8988T (cell line): ENCODE results near the gene CHST2.

ENCODE experiments used
- DNase-seq: peaks from one replicate; pipeline ENCODE4 v3.0.0; 2011

Gene CHST2

DNA sequence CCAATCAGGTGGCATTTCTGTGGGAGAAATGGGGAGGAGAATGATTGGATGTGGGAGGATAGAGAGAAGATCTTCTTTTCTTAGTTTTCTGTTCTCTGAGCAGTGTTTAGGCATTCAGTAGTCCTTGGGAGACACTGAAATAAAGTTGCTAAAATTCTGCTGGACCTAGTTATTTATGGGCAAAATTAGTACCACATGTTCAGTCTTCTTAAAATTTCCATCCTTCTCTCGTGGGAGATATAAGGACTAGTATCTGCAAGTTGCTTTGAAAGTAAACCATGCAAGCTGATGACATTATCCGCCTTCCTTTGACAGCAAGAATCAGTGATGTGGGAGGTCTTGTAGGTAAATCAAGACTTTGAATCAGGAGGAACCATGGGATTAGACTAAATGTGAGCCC, 19.9 kb upstream of the CHST2 start:
- no peak for DNase-seq

DNA sequence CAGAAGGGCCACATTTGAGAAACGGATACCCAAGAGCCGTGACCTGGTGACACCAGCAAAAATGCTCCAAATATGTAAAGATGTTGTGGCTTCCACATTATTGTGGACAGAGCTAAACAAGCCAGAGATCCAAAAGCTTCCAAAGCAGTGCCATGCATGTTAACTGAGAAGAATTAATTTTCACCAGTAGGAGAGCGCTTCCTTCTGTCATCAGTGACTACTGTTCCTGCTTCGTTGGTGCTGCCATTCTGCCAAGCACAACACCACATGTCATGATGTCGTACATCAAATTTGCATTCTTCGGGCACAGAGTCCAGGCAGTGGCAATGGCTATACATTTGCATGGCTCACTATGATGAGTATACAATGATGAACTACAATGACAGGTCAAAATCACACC, 19.1 kb upstream of the CHST2 start:
- DNase-seq: no peak

DNA sequence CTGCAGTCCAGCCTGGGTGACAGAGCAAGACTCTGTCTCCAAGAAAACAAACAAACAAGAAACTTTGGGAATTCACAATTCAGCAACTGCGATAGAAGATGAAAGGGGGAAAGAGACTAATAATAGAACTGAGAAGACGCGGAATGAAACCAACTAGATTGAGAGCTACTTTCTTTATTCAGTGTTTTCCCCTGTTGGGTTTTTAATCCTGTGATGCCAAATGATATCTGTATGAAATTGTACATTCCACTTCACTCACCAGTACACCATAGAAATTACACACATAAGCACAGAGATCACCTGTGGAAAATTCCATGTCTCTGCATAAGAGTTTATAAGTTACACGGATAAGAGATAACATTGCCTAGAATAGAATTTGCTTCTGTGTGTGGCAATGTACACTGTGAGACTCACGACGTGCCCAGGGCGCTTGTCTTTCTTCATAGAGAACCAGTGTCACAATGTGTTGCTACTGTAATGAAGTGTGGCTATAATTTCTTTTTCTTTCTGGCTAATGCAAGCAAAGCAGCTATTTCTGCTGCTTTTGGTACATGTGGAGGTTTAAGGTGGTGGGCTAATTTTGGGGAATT, 17.7 kb upstream of the CHST2 start:
- no peak for DNase-seq

DNA sequence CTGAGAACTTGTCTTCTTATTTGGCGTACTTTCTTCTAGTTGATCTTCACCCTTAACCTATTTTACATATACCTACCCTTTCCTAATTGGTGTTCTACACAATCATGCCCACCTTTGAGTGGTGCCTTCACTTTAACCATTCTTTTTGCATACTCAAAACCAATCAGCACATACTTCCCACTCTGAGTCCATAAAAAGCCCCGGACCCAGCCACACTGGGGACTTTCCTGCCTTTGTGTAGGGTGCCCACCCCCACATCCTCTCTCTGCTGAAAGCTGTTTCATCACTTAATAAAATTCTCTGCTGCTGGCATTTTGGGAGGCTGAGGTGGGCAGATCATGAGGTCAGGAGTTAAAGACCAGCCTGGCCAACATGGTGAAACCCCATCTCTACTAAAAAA, 15.9 kb upstream of the CHST2 start:
- DNase-seq: no peak

DNA sequence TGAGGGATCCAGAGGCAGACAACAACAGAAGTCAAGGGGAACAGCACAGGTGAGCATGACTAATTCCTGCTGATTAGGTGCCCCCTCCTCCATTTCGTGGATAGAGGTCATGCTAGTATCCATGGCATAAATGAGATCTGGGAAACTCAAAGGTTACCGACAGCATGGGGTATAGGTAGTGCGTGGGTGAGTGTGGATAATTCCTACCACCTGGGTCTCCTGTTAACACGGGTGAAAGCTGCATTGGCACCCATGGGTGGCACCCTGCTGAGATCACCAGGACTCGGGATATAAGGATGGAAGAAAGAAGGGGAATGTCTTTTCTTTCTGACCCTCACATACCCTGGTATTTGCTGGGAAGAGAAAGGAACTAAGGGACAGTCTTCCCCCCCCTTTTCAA, 14.4 kb upstream of the CHST2 start:
- DNase-seq: no peak

DNA sequence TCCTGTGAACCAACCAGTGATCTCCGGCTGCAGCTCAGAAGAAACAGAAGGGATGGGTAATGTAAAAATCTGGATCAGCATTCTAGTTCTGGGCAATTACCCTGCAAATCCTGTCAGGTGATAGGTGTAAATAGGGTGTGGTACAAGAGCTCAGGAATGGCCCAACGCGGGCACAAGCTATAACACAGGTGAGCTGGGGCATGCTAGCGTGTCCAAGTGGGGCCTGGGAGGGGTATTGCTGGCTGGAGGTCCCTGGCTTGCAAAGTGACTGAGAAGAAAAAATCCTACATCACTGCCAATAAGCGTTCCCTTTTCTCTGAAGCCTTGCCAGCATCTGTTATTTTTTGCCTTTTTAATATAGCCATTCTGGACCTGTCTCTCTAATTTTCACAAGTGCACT, 9.7 kb upstream of the CHST2 start:
- no peak for DNase-seq

DNA sequence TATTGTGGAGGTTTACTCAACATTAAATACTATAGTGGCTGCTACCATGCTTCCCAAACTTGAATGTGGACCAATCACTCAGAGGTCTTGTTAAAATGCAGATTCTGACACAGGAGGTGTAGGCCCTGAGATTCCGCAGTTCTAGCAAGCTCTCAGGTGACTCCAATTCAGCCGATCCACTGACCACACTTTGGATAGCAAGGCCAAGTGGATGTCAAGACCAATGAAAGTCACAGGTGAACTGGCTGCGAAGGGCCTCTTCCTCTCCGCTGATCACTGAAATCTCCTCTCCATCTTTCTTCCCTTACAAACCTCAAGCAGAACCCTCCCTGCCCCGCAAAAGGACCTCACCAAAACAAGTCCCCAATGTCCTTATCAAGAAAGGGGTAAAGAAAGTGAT, 9.2 kb upstream of the CHST2 start:
- no peak for DNase-seq

DNA sequence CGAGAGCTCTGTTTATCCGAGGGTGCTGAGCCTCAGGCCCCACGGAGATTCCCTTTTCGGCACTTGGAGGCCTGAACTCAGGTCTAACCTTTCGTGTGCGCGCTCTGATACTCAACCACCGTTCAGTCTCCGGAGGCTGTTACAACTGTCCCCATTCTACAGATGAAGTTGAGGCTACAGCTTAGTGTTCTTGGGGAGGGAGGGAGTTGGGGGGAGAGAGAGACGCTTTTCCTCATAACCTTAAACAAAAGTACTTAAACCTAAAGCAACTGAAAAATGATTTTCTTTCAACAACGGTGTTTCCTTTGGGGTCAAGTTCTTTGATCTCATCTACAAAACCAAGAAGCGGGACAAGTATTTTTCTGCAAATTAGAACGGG, 952 bp upstream of the CHST2 start:
- no peak for DNase-seq

DNA sequence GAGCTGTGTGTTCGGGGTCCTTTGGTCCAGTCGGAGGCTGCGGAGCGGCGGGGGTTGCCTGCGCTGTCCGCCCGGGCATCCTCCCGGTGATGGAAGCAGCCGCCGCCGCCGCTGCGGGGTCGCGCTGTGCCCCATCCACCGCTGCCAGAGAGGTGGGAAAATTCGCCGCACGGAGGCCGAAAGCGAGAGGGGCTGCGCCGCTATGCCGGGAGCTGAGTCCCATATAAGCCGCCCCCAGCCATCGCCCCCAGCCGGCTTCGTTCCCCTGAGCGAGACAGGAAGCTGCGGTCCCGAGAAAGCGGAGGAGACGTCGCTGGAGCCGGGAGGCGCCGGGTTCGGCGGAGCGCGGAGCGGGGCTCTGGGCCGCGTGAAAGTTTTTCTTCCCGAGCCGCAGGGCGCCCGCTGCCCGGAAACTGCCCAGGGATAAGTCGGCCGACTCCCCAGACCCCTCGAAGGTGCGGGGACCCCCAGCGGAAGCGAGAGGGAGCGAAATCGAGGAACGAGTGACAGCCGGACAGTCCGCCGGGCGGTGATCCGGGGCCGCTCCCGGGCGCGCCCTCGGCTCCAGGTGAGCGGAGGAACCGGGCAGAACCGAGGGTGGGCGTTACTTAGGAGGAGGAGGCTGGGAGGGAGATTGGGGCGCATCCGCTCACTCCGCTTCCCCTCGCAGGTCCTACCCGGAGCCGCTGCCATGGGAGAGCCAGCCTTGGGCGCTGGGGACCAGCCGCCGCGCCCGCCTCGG, 574 bp downstream of the CHST2 start:
- no peak for DNase-seq

DNA sequence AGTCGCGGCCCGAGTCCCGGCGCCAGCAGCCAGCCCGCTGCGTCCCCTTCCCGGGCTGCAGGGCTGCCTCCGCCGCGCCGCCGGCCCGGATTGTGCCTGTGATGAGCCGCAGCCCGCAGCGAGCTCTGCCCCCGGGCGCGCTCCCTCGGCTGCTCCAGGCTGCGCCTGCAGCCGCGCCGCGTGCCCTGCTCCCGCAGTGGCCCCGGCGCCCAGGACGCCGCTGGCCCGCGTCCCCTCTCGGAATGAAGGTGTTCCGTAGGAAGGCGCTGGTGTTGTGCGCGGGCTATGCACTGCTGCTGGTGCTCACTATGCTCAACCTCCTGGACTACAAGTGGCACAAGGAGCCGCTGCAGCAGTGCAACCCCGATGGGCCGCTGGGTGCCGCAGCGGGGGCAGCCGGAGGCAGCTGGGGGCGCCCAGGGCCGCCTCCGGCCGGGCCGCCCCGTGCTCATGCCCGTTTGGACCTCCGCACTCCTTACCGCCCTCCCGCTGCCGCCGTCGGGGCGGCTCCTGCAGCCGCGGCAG, 1.2 kb downstream of the CHST2 start:
- no peak for DNase-seq

DNA sequence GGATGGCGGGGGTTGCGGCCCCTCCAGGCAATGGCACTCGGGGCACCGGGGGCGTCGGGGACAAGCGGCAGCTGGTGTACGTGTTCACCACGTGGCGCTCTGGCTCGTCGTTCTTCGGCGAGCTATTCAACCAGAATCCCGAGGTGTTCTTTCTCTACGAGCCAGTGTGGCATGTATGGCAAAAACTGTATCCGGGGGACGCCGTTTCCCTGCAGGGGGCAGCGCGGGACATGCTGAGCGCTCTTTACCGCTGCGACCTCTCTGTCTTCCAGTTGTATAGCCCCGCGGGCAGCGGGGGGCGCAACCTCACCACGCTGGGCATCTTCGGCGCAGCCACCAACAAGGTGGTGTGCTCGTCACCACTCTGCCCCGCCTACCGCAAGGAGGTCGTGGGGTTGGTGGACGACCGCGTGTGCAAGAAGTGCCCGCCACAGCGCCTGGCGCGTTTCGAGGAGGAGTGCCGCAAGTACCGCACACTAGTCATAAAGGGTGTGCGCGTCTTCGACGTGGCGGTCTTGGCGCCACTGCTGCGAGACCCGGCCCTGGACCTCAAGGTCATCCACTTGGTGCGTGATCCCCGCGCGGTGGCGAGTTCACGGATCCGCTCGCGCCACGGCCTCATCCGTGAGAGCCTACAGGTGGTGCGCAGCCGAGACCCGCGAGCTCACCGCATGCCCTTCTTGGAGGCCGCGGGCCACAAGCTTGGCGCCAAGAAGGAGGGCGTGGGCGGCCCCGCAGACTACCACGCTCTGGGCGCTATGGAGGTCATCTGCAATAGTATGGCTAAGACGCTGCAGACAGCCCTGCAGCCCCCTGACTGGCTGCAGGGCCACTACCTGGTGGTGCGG, 1.9 kb downstream of the CHST2 start:
- peak; percentile 74 for DNase-seq

DNA sequence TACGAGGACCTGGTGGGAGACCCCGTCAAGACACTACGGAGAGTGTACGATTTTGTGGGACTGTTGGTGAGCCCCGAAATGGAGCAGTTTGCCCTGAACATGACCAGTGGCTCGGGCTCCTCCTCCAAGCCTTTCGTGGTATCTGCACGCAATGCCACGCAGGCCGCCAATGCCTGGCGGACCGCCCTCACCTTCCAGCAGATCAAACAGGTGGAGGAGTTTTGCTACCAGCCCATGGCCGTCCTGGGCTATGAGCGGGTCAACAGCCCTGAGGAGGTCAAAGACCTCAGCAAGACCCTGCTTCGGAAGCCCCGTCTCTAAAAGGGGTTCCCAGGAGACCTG, 2.5 kb downstream of the CHST2 start:
- DNase-seq: no peak

DNA sequence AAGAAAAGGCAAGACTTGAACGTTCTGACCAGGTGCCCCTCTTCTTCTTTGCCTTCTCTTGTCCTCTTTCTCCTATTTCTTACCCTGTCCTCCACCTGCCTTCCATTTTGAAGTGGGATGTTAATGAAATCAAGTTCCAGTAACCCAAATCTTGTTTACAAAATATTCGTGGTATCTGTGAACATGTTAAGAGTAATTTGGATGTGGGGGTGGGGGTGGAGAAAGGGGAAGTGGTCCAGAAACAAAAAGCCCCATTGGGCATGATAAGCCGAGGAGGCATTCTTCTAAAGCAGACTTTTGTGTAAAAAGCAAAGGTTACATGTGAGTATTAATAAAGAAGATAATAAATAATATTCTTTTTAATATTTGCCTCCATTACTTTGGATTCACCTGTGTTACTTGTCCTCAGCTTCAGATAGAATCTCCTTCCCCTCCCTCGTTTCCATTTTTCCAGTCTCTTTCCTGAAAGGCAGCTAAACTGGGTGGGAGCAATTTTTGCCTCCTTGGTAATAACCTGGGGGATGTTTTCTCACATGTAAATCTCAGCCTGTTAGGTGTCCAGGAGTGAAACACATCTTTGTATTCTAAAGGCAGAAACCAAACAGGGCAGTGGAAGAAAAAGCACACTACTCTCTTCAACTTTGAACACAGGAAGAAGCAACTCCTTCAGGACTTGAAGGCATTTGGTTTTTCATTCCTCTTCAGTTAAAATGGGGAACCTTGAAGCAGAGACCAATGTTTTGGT, 3.2 kb downstream of the CHST2 start:
- DNase-seq: no peak

DNA sequence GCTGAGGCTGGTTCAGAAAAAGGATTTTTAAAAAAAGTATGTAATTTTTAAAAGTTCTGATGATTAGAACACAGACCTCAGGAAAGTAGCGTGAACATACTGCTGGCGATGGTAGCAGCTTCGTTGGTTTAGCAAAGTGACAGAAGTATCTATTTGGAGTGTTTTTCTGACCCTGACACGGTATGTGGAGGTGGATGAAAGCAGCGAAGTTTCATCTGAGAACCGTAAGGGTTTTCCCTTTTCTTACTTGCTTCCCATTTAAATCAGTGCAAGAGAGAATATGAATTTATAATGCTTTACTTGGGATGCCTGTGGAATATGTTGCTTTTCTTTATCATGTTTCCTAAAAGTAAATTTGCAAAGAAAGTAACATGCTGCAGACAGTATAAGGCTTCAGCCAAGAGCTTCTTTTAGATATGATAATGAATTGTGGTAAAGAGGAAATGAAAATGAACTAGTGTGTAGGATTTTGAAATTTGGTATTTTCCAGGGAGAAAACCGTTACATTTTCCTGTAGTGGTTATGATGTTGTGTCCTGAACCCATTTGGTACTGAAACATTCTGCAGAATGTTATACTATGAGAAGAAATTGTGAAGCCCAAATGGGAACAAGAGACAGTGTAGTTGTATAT, 3.9 kb downstream of the CHST2 start:
- DNase-seq: no peak

DNA sequence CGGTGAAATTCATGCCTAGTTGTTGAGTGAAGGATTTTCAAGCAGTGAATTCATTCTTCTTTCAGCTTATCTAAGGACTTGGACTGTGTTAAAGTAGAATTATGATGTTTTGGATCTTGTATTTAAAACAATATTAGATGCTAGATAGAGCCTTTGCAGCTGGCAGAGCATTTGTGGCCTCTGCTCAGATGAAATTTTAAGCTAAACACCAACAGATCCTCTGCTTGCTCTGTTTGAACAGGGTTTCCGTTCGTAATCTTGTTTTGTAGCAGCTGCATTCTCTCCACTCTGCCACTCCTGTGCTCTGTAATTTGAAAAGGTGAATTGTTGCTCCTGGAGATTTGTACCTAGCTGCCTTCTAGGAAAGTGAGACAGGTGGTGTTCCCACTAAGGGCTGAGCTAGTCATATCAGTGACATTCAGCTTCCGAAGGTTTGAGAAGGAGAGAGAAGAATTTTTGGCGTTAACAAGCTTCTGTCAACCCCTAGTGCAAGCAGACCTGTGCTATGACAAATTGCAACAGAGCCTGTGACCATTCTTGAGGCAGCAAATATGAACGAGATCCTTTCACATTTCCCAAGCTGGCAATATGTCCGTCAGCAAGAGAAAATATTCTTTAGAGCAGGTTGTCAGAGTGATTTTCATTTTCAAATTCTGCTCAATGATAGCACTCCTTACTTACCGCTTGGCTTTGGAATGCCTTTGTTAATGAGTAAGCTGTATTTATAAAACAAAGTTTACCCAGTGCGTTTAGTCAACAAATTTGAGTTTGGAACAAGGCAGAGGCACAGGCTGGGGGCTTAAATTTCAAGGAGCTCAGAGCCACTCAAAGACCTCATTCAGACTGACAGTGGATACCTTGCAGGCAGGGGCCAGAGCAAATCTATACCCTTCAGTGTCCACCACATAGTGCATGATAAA, 5.3 kb downstream of the CHST2 start:
- DNase-seq: no peak

DNA sequence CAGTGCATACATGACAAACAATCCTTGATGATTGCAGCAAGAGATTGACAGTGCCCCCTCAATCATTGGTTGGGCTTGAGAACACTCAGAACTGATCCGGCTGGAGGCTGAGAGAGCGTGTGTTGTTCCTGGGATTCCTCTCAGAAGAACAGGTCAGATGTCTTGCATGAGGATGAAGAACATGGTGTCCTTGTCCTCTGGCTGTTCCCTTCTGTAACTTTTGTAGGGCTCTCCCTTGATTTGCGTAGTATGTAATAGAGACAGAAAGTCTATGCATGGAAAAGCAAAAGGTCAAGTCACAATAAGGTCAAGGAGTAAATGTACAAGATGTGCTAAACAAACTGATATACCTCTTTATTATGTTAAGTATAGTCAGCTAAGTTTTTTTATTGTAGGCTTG, 8.2 kb downstream of the CHST2 start:
- no peak for DNase-seq

DNA sequence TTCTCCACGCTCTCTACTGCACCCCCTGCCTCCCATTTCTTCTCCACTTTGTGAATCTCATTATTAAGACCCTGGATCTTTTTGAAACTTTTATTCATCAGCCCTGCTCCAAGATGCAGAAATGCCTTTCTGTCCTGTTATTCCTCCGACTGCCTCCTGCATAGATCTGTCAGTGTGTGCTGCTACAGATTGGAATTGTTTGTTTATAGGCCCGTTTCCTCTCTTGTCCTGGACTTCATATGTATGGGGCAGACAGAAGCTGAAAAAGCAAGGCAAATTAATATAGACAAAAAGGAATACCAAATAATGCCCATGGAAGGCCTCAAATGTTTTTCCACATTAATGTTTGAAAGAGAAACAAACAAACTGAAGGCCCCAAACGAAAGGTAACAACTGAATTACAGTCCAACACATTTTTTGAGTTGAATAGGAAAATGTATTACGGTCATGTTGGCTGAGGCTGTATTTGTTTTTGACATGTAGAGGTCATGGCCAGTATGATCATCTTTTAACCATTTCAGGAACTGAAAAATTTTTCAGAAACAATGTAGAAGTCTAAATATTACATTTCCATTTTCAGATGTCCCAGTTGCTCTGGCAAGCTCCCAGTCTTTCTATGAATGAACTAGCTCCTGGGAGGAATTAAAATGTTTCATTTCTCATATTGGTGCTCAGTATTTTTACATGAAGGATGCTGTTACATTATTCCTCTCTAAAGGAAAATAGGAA, 8.8 kb downstream of the CHST2 start:
- no peak for DNase-seq

DNA sequence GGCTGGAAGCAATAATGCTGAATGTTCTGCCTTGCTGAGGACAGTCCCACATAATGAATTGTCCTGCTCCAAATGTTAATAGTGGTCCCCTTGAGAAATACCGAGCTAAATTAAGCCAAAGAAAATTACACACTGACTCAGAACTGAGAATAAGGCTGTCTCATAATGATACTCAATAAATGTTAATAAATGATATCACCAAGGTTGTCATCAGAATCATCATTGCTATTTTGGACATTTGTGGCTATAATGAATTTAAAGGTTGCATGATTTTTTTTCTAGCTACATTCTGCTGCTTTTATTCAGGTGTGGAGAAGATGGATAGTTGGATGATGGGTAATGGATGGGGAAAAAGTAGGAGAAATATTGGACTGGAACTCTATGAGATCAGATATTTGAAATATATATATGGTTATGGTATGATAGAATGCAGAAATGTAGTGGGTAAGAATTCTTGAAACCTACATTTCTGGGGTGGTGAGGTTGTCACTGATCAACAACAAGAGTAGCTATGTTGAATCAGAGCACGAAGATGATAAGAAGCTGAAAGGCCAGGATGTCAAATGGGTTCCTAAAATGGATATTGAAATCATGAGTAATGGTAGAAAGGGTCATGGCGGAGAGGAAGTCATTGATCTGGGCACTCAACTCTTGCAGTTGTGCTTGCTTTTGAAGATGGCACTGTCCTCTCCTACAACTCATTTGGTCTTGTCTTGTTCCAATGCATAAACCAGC, 12.8 kb downstream of the CHST2 start:
- DNase-seq: no peak

DNA sequence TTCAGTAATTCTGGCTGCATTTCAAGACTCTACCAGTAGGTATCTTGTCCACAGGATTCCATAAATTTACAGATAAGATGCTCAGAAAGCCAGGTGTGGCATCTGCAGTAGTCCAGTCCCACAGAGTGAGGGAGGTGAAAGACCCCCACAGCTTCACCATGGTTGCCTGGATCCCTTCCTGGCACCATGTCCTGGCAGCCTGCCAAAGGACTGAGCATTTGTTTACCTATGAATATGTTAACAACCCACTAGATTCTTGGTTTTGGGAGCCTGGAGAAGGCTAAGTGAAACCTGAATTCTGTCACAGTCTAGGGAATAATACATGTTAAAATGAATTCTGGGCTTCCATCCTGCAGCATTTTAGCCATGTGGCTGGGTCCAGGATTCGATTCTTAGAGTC, 14.9 kb downstream of the CHST2 start:
- no peak for DNase-seq

DNA sequence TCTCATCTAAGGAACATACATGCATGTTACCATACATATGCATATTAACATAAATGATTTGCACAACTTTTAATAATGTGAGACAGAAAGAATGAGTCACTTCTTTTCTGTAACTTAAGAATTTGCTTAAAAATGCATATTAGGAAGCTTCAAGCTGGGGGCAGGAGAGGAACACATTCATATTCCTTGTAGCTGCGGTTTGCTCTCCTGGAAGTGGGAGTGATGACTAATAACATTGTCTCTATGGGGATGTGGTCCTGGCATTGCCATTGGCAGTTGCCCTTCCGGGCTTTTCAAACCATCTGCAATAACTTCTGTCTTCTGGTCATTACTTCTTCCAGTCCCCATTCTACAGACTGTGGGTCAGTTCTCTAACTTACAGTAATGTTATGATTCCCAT, 15.6 kb downstream of the CHST2 start:
- peak; percentile 49 for DNase-seq
